Measurements from ENCODE around the gene TXNDC2.
"Not testable (repeated sequence)": the region's sequence is repeated elsewhere in the genome, so short reads cannot be mapped to it uniquely, and the experiment has no call there.

GRCh38 chr18:9899550-9899930 lies 13.8 kb downstream of the TXNDC2 start:
- TF ChIP-seq POLR2A (IDR thresholded peaks at IDR 0.05); CTCF (IDR thresholded peaks at IDR 0.05); POLR2AphosphoS5 (IDR thresholded peaks at IDR 0.05; ENCODE audit: insufficient read depth in 1 of 2, low read depth in 1 of 2): not testable (repeated sequence)
